NCI-H345 (cell line): ENCODE measurements around the gene CACYBP.
"Not testable (repeated sequence)": the region's sequence is repeated elsewhere in the genome, so short reads cannot be mapped to it uniquely, and the experiment has no call there.

ENCODE experiments used
- DNase-seq: peaks from one replicate; lab custom pipeline; 2025; lab: John Stamatoyannopoulos, UW

CACYBP gene

DNA sequence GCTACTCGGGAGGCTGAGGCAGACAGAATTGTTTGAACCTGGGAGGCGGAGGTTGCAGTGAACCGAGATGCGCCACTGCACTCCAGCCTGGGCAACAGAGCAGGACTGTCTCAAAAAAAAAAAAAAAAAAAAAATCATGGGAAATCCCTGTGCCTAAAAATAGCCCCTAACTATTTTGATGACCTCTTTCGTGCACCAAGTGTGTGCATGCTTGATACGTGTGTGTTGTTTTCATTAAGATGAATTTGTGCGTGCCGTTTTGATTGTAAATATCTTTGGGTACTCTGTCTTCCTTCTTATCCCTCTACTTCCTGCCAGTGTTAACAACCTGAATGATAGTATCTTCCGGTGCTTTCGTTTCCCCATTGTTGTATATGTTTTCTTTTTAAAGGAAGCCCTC, 9.8 kb downstream of the CACYBP start:
- no peak for DNase-seq

GRCh38 chr1:175013445-175013844, 13.7 kb downstream of the CACYBP start:
- DNase-seq = no peak

GRCh38 chr1:175015243-175015642, 15.5 kb downstream of the CACYBP start:
- no peak for DNase-seq

DNA sequence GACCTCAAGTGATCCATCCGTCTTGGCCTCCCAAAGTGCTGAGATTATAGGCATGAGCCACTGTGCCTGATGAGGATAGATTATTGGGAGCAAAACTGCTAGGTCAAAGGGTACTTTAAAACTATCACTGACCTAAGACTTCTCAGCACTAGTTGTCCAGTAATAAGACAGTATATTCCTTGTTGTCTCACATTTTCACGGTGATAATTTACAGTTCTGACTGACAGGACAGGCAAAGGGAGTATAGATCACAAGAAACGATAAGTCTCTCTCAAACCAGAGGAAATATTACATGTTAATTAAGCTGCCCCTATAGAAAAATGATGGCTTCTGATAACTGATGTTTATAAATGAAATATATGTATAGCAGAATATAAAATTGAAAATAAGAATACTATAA, 19.8 kb downstream of the CACYBP start:
- no peak for DNase-seq

DNA sequence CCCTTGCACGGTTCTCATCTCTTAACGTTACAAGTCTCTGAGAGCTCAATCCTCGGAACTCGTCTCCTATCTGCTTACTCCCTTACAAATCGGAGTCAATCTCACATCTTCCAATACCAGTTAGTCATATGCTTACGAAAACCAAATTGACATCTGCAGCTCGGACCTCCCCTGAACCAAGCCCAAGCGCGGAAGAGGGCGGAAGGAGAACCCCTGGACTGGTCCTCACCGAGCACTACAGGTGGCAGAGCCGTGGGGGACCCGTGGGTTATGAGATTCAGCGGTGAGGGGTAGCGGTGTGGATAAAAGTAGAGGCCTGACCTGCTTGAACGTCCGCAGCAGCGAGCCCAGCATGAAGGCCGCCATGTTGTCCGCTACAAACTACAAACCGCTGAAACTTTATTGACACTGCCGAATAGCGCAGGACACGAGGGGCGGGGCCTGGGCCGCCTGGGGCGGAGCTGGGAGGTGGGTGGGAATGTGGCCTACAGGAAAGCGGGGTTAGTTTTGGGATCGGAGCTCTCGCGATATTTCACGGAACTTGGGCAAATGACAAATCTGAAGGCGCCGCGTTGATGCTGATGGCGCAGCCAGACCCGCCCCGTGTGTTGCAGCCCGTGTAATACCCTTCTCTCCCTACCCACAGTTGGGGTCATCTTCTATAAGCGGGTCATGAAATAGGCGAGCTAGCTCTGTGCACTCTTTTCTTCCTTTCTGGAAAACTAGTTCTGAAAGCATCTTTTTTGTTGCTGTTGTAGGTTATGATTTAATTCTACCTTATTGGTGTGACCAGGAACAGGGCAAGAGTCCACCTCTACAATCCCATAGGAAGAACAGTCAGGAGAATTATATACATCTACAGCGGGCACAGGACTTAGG, 23.5 kb downstream of the CACYBP start, which contains the start of gene MRPS14:
TSS of gene MRPS14 (minus strand) at position 383 of the 879 bp plus-strand sequence. CDS start at position 366, 17 bp downstream.
- DNase-seq = peak; percentile 99

DNA sequence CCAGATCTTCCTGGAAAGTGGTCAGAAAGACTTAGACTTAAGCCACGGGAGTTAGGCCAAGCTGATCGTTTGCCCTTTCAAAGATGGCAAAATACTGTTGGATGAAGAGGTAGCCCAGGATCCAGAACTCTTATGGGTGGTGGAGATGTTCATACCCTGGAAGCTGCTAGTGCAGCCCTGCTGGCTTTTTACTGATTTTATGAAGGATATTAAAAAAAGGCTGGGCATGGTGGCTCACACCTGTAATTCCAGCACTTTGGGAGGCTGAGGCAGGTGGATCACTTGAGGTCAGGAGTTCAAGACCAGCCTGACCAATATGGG, 24.1 kb downstream of the CACYBP start:
- not testable (repeated sequence) for DNase-seq

- DNase-seq = no peak
These were observed 25.0 kb downstream of the CACYBP start for GRCh38 chr1:175024773-175025172.

DNA sequence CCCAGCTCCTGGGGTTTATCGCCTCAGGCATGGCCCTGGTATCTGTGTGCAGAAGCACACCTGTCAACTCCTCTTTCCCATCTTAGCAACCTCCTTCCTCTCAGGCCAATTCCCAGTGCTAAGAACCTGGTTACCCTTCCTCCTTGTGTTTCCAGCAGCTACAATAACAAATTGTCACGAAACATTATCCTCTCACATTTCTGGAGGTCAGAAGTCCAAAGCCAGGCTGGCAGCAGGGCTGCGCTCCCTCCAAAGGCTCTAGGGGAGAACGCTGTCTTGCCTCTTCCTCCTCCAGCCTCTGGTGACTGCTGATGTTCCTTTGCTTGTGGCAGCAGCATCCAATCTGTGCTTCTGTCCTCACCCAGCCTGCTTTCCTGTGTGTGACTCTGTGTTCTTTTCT, 34.2 kb downstream of the CACYBP start:
- DNase-seq = no peak

DNA sequence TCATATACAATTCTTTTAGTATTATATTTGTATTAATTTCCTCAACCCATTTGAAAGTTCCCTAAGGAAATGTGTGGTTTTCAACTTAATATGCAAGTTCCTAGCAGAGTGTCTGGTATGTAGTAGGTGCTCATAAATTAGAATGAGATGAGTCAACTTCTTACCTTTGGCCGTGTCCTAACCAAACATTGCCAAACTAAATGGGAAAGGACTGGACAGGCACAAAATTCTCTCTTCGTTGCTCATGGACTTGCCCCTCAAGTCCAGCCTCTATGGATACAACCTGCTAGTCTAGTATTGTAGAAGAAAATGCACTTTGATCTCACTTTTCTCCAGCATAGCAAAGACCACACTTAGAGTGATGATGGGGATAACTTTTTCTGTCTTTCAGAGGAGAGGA, 35.0 kb downstream of the CACYBP start:
- no peak for DNase-seq

DNA sequence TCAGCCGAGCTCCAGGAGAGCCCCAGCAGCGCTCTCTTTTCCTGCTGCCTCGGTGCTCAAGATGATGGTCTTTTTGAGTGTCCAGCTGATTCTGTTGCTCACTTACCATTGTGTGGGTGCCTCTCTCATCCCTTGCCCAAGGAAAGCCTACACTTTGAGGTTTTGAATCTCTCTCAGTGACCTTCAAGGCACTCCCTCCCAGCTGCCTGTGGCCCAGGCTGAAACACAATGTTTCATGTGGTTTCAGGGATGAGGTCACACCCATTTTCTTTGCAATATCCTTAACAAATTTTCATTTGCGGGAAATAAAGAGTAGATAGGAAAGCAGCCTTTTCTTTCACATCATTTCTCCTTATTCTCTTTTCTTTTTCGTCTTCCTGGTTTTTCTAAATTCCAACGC, 36.1 kb downstream of the CACYBP start:
- no peak for DNase-seq

DNA sequence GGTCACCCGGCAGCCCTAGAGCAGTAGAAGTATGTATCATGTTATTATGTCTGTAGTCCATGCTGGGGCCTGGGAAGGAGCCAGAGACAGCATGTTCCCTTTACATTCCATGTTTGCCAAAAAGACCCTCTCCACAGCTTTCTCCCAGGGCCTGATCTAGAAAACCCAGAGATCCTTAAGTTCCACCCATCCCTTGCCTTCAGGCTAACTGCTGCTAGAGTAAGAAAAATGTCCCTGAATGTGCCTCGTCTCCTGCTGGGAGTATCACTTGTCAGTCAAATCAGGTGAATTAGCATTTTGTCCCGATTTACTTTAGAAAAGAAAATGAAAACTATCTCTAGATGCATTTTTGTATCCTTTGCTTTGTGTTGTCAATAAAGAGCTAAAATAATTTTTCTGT, 36.7 kb downstream of the CACYBP start:
- DNase-seq = no peak

DNA sequence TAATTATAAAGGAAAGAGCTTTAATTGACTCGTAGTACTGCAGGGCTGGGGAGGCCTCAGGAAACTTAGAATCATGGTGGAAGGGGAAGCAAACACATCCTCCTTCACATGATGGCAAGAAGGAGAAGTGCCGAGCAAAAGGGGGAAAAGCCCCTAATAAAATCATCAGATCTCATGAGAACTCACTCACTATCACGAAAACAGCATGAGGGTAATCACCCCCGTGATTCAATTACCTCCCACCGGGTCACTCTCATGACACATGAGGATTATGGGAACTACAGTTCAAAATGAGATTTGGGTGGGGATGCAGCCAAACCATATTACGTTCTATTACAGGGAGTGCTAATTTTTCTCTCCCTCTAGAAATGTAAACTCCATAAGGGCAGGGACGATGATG, 37.7 kb downstream of the CACYBP start:
- no peak for DNase-seq

DNA sequence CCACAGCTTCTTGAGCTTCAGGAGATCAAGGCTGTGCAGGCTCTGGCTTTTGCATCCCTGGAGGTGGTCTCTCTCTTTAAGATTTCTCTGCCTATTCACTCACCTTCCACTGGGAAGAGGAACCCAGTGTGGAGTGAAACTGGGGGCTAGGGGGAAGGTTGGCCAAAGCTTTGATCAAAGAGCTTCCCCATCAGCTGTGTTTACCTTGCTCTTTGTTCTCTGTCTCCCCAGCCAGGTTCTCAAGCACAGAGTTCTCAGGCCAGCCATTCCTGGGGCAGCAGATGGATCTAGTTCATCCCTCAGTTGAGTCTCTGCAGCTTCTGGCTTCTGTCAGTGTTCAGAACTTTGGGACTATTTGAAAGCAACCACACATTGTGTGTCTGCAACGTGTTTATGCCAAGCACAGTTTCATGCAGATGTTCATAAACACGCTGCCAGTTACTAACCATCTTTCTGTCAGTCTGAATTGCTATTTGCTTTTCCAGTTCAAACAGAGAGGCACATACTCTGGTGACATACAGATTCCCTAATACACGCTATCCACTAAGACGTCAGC, 40.7 kb downstream of the CACYBP start:
- no peak for DNase-seq

DNA sequence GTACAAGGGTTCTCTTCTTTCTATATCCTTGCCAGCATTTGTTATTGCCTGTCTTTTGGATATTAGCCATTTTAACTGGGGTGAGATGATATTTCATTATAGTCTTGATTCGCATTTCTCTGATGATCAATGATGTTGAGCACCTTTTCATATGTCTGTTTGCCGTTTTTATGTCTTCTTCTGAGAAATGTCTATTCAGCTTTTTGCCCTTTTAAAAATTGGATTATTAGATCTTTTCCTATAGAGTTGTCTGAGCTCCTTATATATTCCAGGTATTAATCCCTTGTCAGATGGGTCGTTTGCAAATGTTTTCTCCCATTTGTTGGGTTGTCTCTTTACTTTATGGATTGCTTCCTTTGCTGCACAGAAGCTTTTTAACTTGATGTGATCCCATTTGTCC, 42.9 kb downstream of the CACYBP start:
- DNase-seq = no peak

DNA sequence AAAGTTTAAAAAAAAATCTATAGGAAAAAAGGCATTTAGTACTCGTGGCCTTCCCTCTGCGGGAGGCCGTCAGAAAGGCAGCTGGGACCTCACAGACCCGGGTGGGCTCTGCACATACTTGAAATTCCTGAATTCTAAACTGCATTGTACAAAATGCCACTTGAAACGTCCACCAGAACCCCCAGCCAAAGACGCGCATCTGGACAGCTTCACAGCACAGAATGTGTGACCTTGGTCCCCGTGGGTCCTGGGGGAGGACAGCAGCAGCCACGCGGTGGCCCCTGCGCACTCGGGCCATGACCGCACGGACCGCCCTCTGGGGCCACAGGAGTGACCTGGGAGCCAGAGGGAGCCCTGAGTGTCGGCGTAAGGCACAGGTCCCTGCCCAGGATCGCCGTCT, 44.1 kb downstream of the CACYBP start:
- no peak for DNase-seq

DNA sequence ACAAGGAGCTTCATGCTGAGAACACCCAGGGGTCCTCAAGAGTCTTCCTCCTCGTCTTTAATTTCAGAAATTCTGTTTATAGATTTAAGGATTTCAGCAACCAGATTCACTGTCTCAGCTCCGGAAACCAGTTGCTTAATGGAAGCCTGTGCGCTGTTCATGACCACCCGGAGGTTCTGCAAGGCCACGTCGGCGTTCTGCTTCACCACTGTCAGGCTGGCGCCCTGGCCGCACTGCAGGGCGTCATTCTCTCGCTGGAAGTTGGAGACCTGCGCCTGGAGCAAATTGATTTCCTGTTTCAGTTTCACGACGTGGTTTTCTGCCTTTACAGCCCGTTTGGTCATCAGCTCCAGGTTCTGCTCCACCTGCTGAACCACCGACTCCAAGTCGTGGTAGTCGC, 44.8 kb downstream of the CACYBP start:
- not testable (repeated sequence) for DNase-seq

- no peak for DNase-seq
These were observed 45.4 kb downstream of the CACYBP start for GRCh38 chr1:175045097-175045496.

DNA sequence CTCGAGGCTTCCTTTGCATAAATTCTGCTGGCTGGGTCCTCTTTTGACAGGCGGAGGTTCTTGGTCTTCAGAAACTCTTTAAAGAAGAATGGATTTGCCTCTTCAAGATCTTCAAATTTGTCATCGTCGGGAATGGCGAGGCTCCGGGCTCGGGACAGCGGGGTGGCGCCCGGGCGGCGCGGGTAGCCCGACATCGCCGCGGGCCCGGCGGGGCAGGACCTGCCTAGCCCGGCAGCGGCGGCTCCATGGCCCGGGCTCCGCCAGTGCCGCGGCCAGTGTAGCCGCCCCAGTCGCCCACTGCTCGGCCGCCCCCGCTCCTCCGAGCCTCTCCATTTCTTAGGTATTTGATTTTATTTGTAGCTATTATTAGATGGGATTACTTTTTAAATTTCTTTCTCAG, 45.8 kb downstream of the CACYBP start:
- DNase-seq = no peak

- no peak for DNase-seq
These were observed 51.2 kb downstream of the CACYBP start for GRCh38 chr1:175050992-175051391.

GRCh38 chr1:175054736-175055135, 55.0 kb downstream of the CACYBP start:
- no peak for DNase-seq
